Measurements from ENCODE around the gene TNFSF15.

GRCh38 chr9:114745879-114746550 is 59.8 kb downstream of the TNFSF15 start:
- TF ChIP-seq CTCF (IDR thresholded peaks at IDR 0.05) (no peak), EZH2 (IDR thresholded peaks at IDR 0.05; ENCODE audit: borderline replicate concordance, insufficient read depth, low read depth, low read length, poor library complexity, severe bottlenecking) (no peak)
